Inflammatory macrophage treated with lipopolysaccharide for 4 hours (primary cell): ENCODE results near the gene SHC3.

Experiments
- DNase-seq: peaks from one replicate; pipeline ENCODE4 v3.0.0-alpha.2; 2020

SHC3 gene

GRCh38 chr9:89097219-89097618 lies 81.4 kb downstream of the SHC3 start:
- no peak for DNase-seq

- DNase-seq: no peak
Measured at GRCh38 chr9:89096807-89097206, 81.8 kb downstream of the SHC3 start.

GRCh38 chr9:89095761-89096528 lies 82.7 kb downstream of the SHC3 start:
- DNase-seq: no peak

GRCh38 chr9:89093201-89093975 lies 85.2 kb downstream of the SHC3 start:
- no peak for DNase-seq

- DNase-seq: no peak
Measured at GRCh38 chr9:89089176-89089575, 89.4 kb downstream of the SHC3 start.

- DNase-seq: no peak
Measured at GRCh38 chr9:89083626-89084025, 95.0 kb downstream of the SHC3 start.

GRCh38 chr9:89080193-89080592 lies 98.4 kb downstream of the SHC3 start:
- DNase-seq: no peak

GRCh38 chr9:89079391-89079790 lies 99.2 kb downstream of the SHC3 start:
- no peak for DNase-seq

- no peak for DNase-seq
Measured at GRCh38 chr9:89078860-89079259, 99.8 kb downstream of the SHC3 start.

- DNase-seq: no peak
Measured at GRCh38 chr9:89078421-89078820, 100.2 kb downstream of the SHC3 start.

- DNase-seq: peak; percentile 23
Measured at GRCh38 chr9:89077519-89077918, 101.1 kb downstream of the SHC3 start.

- no peak for DNase-seq
Measured at GRCh38 chr9:89073397-89073796, 105.2 kb downstream of the SHC3 start.

- no peak for DNase-seq
Measured at GRCh38 chr9:89071591-89071990, 107.0 kb downstream of the SHC3 start.

GRCh38 chr9:89066835-89067234 lies 111.8 kb downstream of the SHC3 start:
- DNase-seq: no peak

- no peak for DNase-seq
Measured at GRCh38 chr9:89065921-89066320, 112.7 kb downstream of the SHC3 start.

GRCh38 chr9:89060790-89061189 lies 117.8 kb downstream of the SHC3 start:
- DNase-seq: no peak

- DNase-seq: no peak
Measured at GRCh38 chr9:89059925-89060506, 118.6 kb downstream of the SHC3 start.

GRCh38 chr9:89058906-89059305 lies 119.7 kb downstream of the SHC3 start:
- DNase-seq: no peak

GRCh38 chr9:89054865-89055495 lies 123.6 kb downstream of the SHC3 start:
- DNase-seq: no peak

- DNase-seq: no peak
Measured at GRCh38 chr9:89053301-89053700, 125.3 kb downstream of the SHC3 start.

- no peak for DNase-seq
Measured at GRCh38 chr9:89052470-89053097, 126.0 kb downstream of the SHC3 start.

- no peak for DNase-seq
Measured at GRCh38 chr9:89051421-89052025, 127.1 kb downstream of the SHC3 start.

- no peak for DNase-seq
Measured at GRCh38 chr9:89049646-89050045, 129.0 kb downstream of the SHC3 start.
